ENCODE data around the gene BRCA1.

- TF ChIP-seq CTCF (conservative IDR thresholded peaks at IDR 0.05 in 1 of 2, IDR thresholded peaks at IDR 0.05 in 1 of 2; ENCODE audit: low read depth in 1 of 2, low read length in 2 of 2) (no peak), EZH2 (IDR thresholded peaks at IDR 0.05; ENCODE audit: low read length, missing control alignments) (no peak)
Measured at GRCh38 chr17:43044024-43044423, 81.1 kb downstream of the BRCA1 start.

Data from fibroblast of lung (primary cell).